ENCODE results near the gene TAX1BP3. TPM values are rescaled to one million over a fixed set of nuclear protein-coding genes. Genes with fewer than 3 reads are reported as not detected.

The TAX1BP3 gene
- total and polyA plus RNA-seq, 4 experiments from 2014 or later, result 12.7 to 32.3 (median 20.7) TPM

- no peaks in the 10 kb centered on the region for H3K27me3 Mint-ChIP-seq
- peak overlapping the region; percentile 42 to 74 for H3K4me3 ChIP-seq (ENCODE audit: low read length in 2 of 2)
- H3K4me1 Mint-ChIP-seq, result peaks cover 8 to 36% (median 22%) of the 10 kb centered on the region in 4 donors
- H3K36me3 Mint-ChIP-seq, result peaks cover 8 to 13% of the 10 kb centered on the region in 2 donors
- intact Hi-C loops (cut with micrococcal nuclease), result no loop called here
- no peaks in the 10 kb centered on the region for H3K27me3 ChIP-seq (ENCODE audit: insufficient read depth, low read length)
- H3K4me1 ChIP-seq (ENCODE audit: insufficient read depth, low read length), result peaks cover 20% of the 10 kb centered on the region
- peak overlapping the region in 5 of 7 donors; percentile 35 to 81 (median 64) for H3K27ac Mint-ChIP-seq
- peak overlapping the region; percentile 48 for H3K27ac ChIP-seq (ENCODE audit: low read depth, low read length)
- H3K36me3 ChIP-seq (ENCODE audit: insufficient read depth, low read length), result no peaks in the 10 kb centered on the region
- H3K9me3 Mint-ChIP-seq, result no peaks in the 10 kb centered on the region
- H3K4me3 Mint-ChIP-seq, result peak overlapping the region; percentile 78 to 92 (median 88)
- CTCF ChIA-PET (ENCODE audit: partially characterized antibody), result interaction anchor here (0.9 to 2.6 kb wide), 7 partner anchors 12 to 93 kb away, joined by 3 to 15 read pairs (median 5); partner anchors contain the start of gene HASPIN
- no peak for DNase-seq
- H3K9me3 ChIP-seq (ENCODE audit: control insufficient read depth in 1 of 2, low read length in 2 of 2), result no peaks in the 10 kb centered on the region
- POLR2A ChIA-PET (ENCODE audit: partially characterized antibody), result interaction anchor here (0.6 to 2.4 kb wide), 12 partner anchors 12 to 1890 kb away, joined by 3 to 34 read pairs (median 3); partner anchors contain the start of genes EMC6, HASPIN and TAX1BP3
Observed at GRCh38 chr17:3695129-3695722, 26.8 kb upstream of the TAX1BP3 start.

- Mint-ChIP-seq H3K36me3 (peaks cover 13 to 18% of the 10 kb centered on the region in 2 donors), H3K27ac (peak overlapping the region; percentile 9 to 79 (median 52)), H3K4me1 (peaks cover 8 to 36% (median 22%) of the 10 kb centered on the region in 4 donors), H3K27me3 (no peaks in the 10 kb centered on the region), H3K4me3 (peak overlapping the region; percentile 65 to 92 (median 87)), H3K9me3 (no peaks in the 10 kb centered on the region)
- CTCF ChIA-PET (ENCODE audit: partially characterized antibody), result interaction anchor here (1.0 to 1.5 kb wide), 3 partner anchors 17 to 134 kb away, joined by 3 to 4 read pairs (median 3); no protein-coding TSS in a partner anchor
- Histone ChIP-seq H3K36me3 (ENCODE audit: insufficient read depth, low read length) (no peaks in the 10 kb centered on the region), H3K27ac (ENCODE audit: low read depth, low read length) (no peak overlapping the region), H3K4me3 (ENCODE audit: low read length in 2 of 2) (no peak overlapping the region), H3K27me3 (ENCODE audit: insufficient read depth, low read length) (no peaks in the 10 kb centered on the region), H3K9me3 (ENCODE audit: control insufficient read depth in 1 of 2, low read length in 2 of 2) (no peaks in the 10 kb centered on the region), H3K4me1 (ENCODE audit: insufficient read depth, low read length) (peaks cover 20% of the 10 kb centered on the region)
- DNase-seq, result peak in 1 of 5 donors; percentile 52
- POLR2A ChIA-PET (ENCODE audit: partially characterized antibody), result interaction anchor here (1.1 kb wide), 1 partner anchor 17 kb away, joined by 3 read pairs; no protein-coding TSS in a partner anchor
- intact Hi-C loops (cut with micrococcal nuclease), result no loop called here
Observed at GRCh38 chr17:3693829-3694231, 25.5 kb upstream of the TAX1BP3 start.

- intact Hi-C loops (cut with micrococcal nuclease), result no loop called here
- ChIA-PET POLR2A (ENCODE audit: partially characterized antibody) (interaction anchor here (1.1 kb wide), 1 partner anchor 18 kb away, joined by 3 read pairs; no protein-coding TSS in a partner anchor), CTCF (ENCODE audit: partially characterized antibody) (interaction anchor here (1.4 kb wide), 1 partner anchor 10 kb away, joined by 5 read pairs; no protein-coding TSS in a partner anchor)
- Histone ChIP-seq H3K9me3 (ENCODE audit: control insufficient read depth in 1 of 2, low read length in 2 of 2) (no peaks in the 10 kb centered on the region), H3K27ac (ENCODE audit: low read depth, low read length) (no peak overlapping the region), H3K36me3 (ENCODE audit: insufficient read depth, low read length) (no peaks in the 10 kb centered on the region), H3K4me3 (ENCODE audit: low read length in 2 of 2) (no peak overlapping the region), H3K4me1 (ENCODE audit: insufficient read depth, low read length) (peaks cover 20% of the 10 kb centered on the region), H3K27me3 (ENCODE audit: insufficient read depth, low read length) (no peaks in the 10 kb centered on the region)
- H3K36me3 Mint-ChIP-seq, result peaks cover 17 to 25% of the 10 kb centered on the region in 2 donors
- no peaks in the 10 kb centered on the region for H3K9me3 Mint-ChIP-seq
- peak overlapping the region in 4 of 7 donors; percentile 17 to 64 (median 41) for H3K27ac Mint-ChIP-seq
- H3K4me1 Mint-ChIP-seq, result peaks cover 8 to 36% (median 22%) of the 10 kb centered on the region in 4 donors
- no peak for DNase-seq
- H3K4me3 Mint-ChIP-seq, result peak overlapping the region in 7 of 8 donors; percentile 12 to 69 (median 25)
- no peaks in the 10 kb centered on the region for H3K27me3 Mint-ChIP-seq
Observed at GRCh38 chr17:3693141-3693540, 24.8 kb upstream of the TAX1BP3 start.

- Mint-ChIP-seq H3K27ac (no peak overlapping the region), H3K27me3 (no peaks in the 10 kb centered on the region), H3K9me3 (no peaks in the 10 kb centered on the region), H3K4me1 (peaks cover 8 to 36% (median 22%) of the 10 kb centered on the region in 4 donors), H3K36me3 (peaks cover 17 to 26% of the 10 kb centered on the region in 2 donors), H3K4me3 (no peak overlapping the region)
- Histone ChIP-seq H3K9me3 (ENCODE audit: control insufficient read depth in 1 of 2, low read length in 2 of 2) (no peaks in the 10 kb centered on the region), H3K4me1 (ENCODE audit: insufficient read depth, low read length) (peaks cover 20% of the 10 kb centered on the region), H3K27me3 (ENCODE audit: insufficient read depth, low read length) (no peaks in the 10 kb centered on the region), H3K27ac (ENCODE audit: low read depth, low read length) (no peak overlapping the region), H3K4me3 (ENCODE audit: low read length in 2 of 2) (no peak overlapping the region), H3K36me3 (ENCODE audit: insufficient read depth, low read length) (no peaks in the 10 kb centered on the region)
- ChIA-PET CTCF (ENCODE audit: partially characterized antibody) (interaction anchor here (1.2 to 1.4 kb wide), 2 partner anchors 10 to 46 kb away, joined by 5 read pairs; no protein-coding TSS in a partner anchor), POLR2A (ENCODE audit: partially characterized antibody) (no interaction called here)
- DNase-seq, result no peak
- intact Hi-C loops (cut with micrococcal nuclease), result no loop called here
Observed at GRCh38 chr17:3692346-3692745, 24.0 kb upstream of the TAX1BP3 start.

GRCh38 chr17:3691617-3692067, 23.3 kb upstream of the TAX1BP3 start:
- Histone ChIP-seq H3K27me3 (ENCODE audit: insufficient read depth, low read length) (no peaks in the 10 kb centered on the region), H3K4me1 (ENCODE audit: insufficient read depth, low read length) (peaks cover 19% of the 10 kb centered on the region), H3K27ac (ENCODE audit: low read depth, low read length) (no peak overlapping the region), H3K36me3 (ENCODE audit: insufficient read depth, low read length) (no peaks in the 10 kb centered on the region), H3K9me3 (ENCODE audit: control insufficient read depth in 1 of 2, low read length in 2 of 2) (no peaks in the 10 kb centered on the region), H3K4me3 (ENCODE audit: low read length in 2 of 2) (no peak overlapping the region)
- intact Hi-C loops (cut with micrococcal nuclease), result no loop called here
- H3K4me3 Mint-ChIP-seq, result no peak overlapping the region
- H3K9me3 Mint-ChIP-seq, result no peaks in the 10 kb centered on the region
- no peaks in the 10 kb centered on the region for H3K27me3 Mint-ChIP-seq
- CTCF ChIA-PET (ENCODE audit: partially characterized antibody), result interaction anchor here (1.2 kb wide), 1 partner anchor 46 kb away, joined by 5 read pairs; no protein-coding TSS in a partner anchor
- DNase-seq, result no peak
- POLR2A ChIA-PET (ENCODE audit: partially characterized antibody), result interaction anchor here (1.2 kb wide), 1 partner anchor 32 kb away, joined by 3 read pairs; the partner anchor contains the start of gene HASPIN
- H3K4me1 Mint-ChIP-seq, result peaks cover 8 to 35% (median 20%) of the 10 kb centered on the region in 4 donors
- no peak overlapping the region for H3K27ac Mint-ChIP-seq
- H3K36me3 Mint-ChIP-seq, result peaks cover 17 to 26% of the 10 kb centered on the region in 2 donors

GRCh38 chr17:3690094-3690715, 21.8 kb upstream of the TAX1BP3 start:
- Mint-ChIP-seq H3K4me1 (peaks cover 8 to 27% (median 19%) of the 10 kb centered on the region in 4 donors), H3K4me3 (no peak overlapping the region)
- no peaks in the 10 kb centered on the region for H3K9me3 ChIP-seq (ENCODE audit: control insufficient read depth in 1 of 2, low read length in 2 of 2)

More at GRCh38 chr17:3690094-3690715, 21.8 kb upstream of the TAX1BP3 start:
- Mint-ChIP-seq H3K9me3 (no peaks in the 10 kb centered on the region), H3K36me3 (peaks cover 17 to 26% of the 10 kb centered on the region in 2 donors), H3K27ac (no peak overlapping the region), H3K27me3 (no peaks in the 10 kb centered on the region)
- H3K4me1 ChIP-seq (ENCODE audit: insufficient read depth, low read length), result peaks cover 15% of the 10 kb centered on the region
- H3K36me3 ChIP-seq (ENCODE audit: insufficient read depth, low read length), result no peaks in the 10 kb centered on the region
- POLR2A ChIA-PET (ENCODE audit: partially characterized antibody), result no interaction called here
- intact Hi-C loops (cut with micrococcal nuclease), result no loop called here
- H3K4me3 ChIP-seq (ENCODE audit: low read length in 2 of 2), result no peak overlapping the region
- H3K27me3 ChIP-seq (ENCODE audit: insufficient read depth, low read length), result no peaks in the 10 kb centered on the region
- no peak for DNase-seq
- H3K27ac ChIP-seq (ENCODE audit: low read depth, low read length), result no peak overlapping the region
- CTCF ChIA-PET (ENCODE audit: partially characterized antibody), result no interaction called here

Measured in CD4-positive, alpha-beta memory T cell (primary cell).